Measurements from ENCODE around the gene ENTPD2.
"Not testable (repeated sequence)": the region's sequence is repeated elsewhere in the genome, so short reads cannot be mapped to it uniquely, and the experiment has no call there.

The ENTPD2 gene

DNA sequence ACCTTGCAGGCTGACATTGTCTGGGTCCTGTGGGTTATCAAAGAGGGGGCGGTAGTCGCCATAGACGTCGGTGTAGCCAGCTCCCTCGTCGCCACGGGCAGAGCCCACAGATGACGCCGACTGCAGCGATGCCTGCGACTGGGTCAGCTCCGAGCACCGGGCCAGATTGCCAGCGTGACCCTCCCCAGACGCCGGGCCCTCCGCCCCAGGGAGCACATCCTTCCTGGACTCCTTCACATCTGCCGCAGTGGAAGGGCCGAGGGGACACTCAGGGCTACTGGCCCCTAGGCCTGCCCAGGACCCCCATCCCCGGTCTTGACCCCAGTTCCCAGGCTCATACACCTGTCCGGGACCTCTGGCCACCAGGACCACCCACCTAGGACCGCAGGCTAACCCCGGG is 39.7 kb downstream of the ENTPD2 start:
- no peak for DNase-seq

DNA sequence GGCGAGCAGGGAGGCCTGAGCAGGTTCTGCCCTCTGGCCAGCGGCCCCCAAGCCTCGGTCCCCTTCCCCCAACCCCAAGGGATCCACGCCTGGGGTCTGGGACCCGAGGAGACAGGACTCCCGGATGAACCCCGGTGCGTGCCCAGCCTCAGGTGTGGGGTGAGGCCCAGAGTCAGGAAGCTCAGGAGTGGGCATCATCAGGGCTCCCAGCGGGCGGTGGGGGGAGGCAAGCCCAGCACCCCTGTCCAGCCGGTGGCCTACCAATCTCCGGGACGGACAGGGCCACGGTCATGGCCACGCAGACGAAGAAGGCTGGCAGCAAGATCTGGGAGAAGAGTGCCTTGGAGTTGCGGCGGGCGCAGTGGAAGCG is 40.3 kb downstream of the ENTPD2 start:
- no peak for DNase-seq

DNA sequence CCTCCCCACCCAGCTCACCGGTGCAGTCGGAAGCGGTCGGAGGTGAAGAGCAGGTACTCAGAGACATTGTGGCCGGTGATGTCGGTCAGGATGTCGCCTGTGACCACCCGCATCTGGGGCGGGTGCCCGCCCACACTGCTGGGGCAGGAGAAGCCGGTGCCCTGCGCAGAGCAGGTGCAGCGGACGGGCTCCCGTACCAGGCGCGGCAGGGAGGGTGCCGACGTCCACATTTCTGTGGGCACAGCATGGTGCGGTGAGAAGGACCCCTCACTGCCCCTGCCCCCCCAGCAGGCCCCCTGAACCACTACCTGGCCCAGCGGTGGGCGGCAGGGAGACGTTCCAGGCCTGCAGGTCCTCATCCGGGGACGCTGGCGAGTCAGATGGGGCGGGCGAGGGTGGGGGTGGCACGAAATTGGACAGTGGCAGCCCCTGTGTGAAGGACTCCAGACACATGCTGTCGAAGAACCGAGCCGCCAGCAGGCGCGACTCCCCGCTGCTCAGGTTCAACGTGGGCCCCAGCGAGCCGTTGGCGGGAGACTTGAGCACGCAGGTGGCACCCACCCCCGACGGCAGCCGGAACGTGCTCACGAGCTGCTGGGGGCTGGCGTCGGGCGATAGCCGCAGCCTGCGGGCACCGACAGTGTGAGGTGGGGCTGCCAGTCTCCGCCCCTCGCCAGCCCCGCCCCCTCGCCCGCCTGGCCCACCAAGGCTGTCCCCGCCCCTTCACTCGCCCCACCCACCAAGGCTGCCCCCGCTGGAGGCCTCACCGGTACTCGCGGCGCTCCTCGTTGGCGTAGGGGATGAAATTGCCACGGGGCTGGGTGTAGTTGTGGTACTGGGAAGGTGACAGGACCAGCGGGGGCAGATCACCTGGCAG is 40.9 kb downstream of the ENTPD2 start:
- DNase-seq, result no peak

DNA sequence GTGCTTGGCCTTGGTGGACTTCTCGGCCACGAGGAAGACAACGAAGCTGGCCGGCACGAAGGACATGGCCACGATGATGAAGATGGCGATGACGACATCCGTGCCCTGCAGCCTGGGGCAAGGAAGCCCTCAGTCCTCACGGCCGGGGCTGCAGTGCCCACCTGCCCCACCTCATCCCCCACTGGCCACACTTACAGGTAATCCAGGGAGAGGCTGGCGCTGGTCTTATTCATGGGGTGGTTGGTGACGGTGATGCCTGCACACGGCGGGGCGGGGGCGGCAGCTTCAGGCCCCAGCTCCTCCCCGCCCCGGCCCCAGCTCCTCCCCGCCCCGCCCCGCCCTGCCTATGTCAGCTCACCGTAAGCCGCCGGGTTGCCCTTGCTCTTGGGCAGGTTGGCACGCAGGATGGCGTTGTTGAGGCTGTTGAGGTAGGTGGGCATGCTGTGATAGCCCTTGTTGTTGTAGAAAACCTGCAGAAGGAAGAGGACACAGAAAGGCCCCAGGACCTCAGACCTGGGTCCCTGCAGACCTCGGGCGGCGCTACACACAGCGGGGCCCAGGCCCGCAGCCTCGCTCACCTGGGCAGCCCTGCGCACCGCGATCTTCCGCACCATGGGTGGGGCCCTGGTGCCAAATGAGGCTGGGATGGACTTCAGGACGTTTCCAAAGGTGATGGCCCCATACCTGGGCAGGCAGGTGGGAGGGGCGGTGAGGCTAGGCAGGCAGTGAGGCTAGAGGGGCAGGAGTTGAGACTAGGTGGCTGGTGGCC is 41.8 kb downstream of the ENTPD2 start:
- DNase-seq, result no peak

DNA sequence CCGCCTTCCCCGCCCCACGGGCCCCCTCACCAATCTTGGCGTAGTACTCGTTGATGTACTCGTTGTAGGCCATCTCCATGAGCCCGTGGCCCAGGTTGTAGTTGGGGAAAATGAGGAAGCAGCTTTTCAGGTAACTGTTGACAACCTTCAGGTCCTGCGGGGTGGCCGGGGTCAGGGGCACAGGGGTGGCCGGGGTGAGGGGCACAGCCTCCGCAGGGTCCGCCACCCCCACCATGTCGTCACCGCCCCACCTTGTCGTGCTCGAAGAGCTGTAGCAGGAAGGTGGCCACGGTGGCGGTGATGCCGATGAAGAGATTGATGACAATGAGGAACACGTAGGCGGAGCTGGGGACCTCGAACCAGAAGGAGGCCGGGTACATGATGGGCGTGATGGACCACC is 42.7 kb downstream of the ENTPD2 start:
- no peak for DNase-seq

DNA sequence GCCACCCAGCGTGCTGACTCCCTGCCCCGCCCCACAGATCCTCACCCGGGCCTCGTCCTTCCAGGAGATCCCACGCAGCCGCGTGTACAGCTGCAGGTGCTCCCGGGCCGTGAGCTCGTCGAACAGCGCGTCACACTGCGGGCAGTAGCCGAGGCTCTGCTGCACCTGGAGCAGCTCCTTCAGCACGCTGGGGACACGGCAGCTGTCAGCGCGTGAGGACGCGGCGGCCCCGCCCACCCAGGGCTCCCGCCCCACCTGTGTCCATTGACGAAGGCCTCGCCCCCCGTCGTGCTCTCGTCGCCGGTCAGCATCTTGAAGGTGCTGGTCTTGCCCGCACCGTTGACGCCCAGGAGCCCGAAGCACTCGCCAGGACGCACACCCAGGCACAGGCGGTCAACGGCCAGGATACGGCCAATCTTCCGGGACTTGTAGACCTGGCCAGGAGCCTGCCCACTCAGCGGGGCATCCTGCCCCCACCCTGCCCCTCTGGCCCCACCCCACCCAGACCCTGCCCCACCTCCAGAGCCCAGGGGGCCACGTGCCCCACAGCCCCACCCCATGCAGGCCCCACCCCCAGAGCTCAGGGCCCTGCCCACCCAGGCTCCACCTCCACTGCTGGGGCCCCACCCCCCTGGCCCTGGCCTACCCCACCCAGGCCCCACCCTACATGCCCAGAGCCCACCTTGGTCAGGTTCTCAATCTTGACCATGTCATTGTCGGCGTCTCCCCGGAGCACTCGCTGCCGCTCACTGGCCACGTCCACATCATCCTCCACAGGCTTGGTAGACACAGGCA is 43.7 kb downstream of the ENTPD2 start:
- DNase-seq, result no peak

DNA sequence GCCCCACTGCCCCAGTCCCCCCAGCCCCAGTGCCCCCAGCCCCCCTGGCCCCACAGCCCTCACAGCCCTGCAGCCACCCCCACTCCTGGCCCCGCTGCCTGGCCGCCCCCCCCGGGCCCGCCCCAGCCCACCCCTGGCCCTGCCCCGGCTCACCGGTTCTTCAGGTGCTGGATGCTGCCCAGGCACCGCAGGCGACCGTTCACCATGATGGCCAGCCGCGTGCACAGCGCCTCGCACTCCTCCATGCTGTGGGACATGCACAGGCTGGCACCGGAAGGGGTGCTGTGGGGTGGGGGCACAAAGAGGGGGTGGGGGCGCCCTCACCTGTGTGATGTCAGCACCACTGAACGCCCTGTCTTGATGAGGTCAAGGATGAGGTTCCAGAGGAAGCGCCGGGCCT is 44.6 kb downstream of the ENTPD2 start:
- DNase-seq, result no peak

DNA sequence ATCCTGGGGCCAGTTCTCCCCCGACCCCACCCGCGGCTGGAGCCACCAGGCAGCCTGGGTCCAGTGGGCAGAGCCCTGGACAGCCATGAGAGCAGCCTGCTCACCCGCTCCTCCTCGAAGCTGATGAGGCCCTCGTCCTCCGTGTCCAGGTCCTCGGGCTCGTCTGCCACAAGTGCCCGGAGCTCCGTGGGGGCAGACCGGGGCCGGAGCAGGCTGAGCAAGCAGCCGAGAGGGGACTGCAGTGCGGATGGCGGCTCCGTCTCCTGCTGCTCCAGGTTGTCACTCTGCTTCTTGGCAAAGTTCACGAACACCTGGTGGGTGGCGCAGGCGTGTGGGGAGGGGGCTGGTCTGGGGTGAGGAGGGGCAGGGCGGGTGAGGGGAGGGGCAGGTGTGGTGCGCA is 45.5 kb downstream of the ENTPD2 start:
- DNase-seq, result no peak

DNA sequence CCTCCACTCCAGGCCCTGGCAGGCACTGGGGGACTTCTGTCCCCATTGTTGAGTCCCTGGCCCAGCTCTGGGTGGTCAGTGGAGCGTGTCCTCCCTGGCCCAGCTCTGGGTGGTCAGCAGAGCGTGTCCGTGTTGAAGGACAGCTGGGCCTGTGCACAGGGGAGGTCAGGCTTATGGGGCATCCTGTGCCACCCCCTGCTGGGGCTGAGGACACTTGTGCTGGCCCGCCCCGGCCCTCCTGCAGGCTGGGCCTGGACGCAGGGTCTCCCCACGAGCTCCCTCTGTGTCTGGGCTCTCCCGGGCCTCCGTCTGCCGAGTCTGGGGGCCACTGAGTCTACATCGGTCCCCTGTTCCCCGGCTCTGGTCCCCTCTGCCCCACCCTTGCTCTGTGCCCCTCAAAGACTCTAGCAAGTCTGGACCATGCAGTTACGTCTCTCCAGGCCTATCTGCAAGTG is 46.0 kb downstream of the ENTPD2 start:
- no peak for DNase-seq

DNA sequence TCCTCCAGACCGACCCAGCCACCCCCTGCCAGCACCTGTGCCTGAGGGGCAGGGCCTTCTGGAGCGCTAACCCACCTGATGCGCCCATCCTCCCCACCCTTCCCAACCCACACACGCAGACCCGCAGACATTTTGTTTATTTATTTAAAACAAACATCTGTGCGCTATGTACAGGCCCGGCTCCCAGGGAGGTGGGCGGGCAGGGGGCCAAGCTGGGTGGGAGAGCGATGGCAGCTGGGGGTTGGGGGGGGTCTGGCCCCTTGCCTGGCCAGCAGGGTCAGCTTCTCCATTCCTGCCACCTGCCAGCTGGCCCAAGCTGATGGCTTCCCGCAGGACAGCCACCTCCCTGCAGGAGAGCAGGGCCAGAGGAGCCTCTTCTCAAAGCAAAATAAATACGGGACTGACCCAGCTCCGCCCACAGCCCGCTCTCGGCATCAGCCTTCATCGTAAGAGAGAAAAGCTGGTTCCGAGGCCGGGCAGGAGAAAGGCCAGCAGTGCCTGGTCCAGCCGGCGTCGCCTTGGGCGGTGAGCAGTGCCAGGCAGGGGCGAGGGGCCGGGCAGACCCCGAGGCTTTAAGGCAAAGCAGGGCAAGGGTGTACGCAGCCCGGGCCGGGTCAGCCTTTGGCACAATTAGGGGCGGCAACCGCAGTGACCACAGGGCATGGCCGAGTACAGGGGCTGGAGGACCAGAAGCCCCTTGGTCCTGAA is 46.6 kb downstream of the ENTPD2 start:
- no peak for DNase-seq

DNA sequence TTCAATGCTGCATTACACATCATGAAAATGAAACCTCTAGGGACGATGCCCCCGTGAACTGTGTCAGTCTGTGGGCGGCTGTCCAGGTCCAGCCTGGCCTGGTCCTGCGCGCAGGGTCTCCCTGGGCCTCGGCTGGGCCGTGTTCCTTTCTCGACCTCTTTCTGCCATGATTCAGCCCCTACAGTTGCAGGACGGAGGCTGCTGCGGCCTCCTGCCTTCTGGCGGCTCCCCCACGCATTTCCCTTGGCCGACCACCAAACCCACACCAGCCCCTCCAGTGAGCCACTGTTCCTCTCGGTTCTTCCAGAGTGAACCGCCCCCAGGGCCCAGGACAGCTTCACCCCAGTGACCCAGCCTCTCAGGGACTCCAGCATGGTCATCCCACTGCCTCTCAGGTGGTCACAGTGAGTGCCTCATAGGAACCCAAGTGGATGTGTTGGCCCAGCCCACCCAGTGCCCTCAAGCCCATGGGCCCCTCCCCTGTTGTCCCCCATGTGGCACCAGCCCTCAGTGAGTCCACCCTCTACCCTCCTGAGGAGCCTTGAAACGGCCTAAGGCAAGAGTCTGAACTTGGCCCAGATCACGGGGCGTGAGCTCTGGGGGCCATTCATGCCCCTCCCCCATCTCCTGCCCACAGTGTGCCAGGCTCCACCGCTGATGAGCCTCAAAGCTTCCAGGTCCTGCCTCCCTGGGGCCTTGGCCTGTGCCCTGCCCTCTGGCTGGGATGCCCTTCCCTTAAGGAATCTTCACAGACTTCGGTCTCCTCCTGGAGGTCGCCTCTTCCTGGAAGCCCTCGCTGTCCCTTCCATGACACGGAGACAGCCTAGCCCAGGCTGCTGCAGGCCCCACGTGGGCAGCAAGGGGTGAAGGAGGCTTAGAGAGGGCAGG is 47.5 kb downstream of the ENTPD2 start:
- no peak for DNase-seq

DNA sequence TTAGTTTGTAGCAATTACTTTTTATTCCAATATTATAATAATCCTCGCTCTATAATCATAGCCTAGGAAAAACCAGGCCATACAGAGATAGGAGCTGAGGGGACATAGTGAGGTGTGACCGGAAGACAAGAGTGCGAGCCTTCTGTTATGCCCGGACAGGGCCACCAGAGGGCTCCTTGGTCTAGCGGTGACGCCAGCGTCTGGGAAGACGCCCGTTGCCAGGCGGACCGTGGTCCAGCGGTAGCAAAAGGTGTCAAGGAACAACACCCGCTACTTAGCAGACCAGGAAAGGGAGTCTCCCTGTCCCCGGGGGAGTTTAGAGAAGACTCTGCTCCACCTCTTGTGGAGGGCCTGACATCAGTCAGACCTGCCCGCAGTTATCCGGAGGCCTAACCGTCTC is 49.6 kb downstream of the ENTPD2 start:
- DNase-seq, result not testable (repeated sequence)

DNA sequence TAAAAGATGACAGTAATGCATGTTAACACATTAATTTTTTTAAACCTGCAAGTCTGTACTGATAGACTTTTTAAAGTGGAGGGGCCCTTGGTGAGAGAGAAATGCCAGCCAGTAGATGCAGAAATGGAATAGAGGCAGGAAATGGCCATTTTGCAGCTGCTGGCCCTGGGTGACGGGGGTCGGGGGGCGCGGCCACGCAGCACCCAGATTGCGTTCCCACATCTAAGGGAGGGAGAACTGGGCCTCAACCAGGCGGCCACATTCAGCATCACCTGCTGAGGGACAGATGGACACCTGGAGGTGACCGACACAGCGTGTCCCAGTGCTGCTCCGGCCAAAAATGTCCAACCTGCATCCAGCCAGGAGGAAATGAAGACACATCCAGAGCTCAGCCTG is 51.2 kb downstream of the ENTPD2 start:
- no peak for DNase-seq

DNA sequence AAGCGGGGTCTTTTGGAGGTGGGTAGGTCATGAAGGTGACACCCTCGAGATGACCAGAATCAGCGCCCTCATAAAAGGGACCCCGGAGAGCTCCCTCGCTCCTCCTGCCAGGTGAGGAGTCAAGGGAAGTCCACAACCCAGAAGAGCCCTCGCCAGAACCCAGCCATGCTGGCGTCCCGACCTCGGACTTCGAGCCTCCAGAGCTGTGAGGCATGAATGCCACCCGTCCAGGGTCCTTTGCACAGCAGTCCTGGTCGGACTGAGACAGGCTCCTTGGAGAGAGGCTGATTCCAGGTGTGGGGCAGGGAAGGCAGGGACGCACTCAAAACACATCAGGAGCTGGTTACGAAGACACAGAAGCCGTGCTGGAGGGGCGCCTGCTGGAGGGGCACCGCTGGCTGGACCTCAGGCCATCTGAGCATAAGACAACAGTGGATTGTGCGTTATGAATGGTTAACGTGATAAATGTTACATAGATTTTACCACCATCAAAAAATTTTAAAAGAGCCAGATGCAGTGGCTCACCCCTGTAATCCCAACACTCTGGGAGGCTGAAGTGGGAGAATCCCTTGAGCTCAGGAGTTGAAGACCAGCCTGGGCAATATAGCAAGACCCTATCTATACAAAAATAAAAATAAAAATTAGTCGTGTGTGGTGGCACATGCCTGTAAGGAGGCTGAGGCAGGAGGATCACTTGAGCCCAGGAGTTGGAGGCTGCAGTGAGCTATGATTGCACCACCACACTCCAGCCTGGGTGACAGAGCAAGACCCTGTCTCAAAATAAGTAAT is 51.8 kb downstream of the ENTPD2 start:
- DNase-seq, result no peak

DNA sequence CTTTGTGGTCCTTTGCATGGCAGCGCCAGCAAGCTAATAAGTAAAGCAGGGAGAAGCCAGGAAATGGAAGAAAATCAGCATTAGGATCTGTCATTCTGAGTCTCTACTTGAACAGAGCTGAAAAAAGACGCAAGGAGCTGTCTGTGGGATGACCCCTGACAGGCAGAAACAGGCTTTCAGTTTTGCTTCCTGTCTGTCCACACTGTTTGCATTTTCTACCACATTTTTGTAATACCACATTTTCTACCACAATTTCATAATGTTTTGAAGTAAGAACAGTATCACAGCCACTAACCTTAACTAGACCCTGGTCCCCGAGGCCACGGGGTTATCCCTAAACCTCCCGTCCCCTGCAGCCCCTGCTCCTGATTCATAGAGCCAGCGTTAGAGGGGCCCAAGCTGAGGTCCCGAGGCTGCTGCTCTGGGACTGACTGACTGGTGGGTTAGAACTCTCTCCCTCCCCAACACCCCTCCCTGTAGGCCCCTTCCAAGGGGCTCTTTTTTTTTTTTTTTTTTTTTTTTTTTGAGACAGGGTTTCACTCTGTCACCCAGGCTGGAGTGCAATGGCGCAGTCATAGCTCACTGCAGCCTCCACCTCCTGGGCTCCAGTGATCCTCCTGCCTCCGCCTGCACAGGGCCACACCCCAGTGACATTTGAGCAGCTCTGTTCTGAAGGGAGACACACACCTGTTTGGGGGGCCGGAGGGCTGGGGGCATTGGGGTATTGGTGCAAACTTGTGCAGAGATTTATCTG is 53.5 kb downstream of the ENTPD2 start:
- DNase-seq, result no peak

All from CD4-positive, alpha-beta T cell treated with Interleukin-15 for 1 hour (primary cell).